ENCODE results near the gene NCOR1.
"Not testable (repeated sequence)": the region's sequence is repeated elsewhere in the genome, so short reads cannot be mapped to it uniquely, and the experiment has no call there.

The NCOR1 gene

DNA sequence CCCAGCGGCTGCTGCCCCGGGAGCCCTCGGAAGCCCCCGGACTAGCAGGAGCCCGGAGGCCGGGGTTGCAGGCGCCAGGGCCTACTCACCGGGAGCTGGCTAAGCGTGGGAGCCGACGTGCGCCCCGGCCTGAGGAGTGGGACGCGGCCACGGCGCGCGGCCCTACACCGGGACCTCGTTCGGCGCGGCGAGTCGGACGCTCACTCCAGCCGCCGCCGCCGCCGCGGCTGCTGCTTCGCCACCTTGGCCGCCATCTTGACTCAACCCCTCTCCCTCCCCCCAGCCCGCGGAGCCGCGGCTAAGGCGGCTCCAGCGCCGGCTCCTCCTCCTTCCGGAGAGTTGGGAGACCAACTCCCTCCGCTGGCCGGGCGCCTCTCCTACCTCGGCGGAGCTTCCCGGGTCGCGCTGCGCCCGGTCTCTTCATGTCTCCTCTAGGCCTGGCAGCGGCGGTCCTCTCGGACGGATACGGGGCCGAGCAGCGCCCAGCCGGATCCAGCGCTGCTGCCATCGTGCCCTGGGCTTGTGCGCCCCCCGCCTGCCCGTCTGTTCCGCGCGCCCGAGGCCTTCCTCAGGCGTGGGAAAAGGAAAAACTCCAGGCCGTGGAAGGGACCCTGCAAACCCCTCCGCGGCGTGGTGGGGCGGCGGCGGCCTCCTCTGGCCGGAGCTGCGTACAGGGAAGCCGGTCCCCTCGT is at the start of gene NCOR1:
Gene NCOR1, minus strand, starts transcription at position 262 of the 692 bp plus-strand sequence. CDS start 20,965 bp downstream, outside the sequence.
- DNase-seq, result peak; percentile 95

DNA sequence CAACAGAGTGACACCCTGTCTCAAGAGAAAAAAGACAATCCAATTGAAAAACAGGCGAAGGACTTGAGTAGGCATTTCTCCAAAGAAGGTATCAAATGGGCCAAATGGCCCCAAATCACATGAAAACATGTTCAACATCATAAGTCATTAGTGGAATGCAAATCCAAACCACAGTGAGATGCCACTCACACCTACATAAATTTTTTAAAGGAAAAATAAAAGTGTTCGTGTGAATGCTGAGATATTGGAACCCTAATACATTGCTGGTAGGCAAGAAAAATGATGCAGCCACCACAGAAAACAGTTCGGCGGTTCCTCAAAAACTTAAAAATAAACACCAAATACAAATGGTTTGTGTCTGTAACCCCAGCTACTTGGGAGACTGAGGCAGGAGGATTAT is 46.9 kb upstream of the NCOR1 start:
- DNase-seq, result no peak

DNA sequence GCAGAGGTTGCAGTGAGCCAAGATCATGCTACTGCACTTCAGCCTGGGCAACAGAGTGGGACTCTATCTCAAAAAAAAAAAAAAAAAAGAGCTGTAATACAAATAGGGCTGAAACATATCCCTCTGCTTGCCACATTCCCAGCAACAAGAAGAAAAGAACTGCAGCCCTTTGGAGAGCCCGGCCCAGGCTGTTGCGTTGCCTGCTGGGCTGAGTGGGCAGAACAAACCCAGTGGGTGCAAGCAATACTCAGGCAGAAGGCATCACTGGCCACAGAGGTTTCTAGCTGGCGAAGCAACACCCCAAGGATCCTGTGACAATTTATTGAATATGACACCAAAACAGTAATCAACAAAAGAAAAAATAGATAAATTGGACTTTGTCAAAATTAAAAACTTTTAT is 45.7 kb upstream of the NCOR1 start:
- DNase-seq, result no peak

DNA sequence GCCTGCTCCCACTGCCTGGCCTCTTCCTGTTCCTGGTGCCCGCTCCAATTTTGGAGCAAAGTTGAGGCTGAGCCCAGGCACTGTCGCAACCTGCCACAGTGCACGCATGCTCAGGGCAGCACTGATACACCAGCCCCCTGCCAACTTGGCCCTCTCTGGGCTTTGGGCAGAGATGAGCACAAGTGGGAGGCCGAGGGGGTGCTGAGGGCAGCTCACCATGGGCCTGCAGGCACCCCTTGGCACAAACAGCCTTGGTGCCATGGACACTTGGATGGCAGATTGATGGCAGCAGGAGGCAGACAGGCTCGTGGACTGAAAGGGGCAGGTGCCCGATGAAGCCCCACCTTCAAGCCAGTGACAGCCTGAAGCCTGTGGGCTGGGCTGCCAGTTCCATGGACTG is 44.6 kb upstream of the NCOR1 start:
- no peak for DNase-seq

DNA sequence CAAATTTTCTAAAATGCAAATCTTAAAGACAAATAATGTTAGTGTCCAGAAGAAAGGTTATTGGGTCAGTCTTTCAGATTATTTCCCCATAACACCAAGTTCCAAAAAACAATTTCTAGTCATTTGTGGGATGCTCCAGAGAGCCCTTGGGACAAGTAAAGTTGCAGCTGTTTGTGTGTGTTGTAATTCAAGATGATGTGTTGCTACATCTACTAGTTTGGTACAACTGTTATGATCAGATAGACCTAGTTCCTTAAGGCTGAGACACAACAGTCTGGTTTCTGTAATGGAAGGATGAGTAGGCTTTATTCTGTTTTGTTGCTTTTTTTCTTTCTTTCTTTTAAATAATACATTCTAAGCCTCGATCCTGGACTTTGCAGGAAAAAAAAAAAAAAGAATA is 43.6 kb upstream of the NCOR1 start:
- DNase-seq, result no peak

DNA sequence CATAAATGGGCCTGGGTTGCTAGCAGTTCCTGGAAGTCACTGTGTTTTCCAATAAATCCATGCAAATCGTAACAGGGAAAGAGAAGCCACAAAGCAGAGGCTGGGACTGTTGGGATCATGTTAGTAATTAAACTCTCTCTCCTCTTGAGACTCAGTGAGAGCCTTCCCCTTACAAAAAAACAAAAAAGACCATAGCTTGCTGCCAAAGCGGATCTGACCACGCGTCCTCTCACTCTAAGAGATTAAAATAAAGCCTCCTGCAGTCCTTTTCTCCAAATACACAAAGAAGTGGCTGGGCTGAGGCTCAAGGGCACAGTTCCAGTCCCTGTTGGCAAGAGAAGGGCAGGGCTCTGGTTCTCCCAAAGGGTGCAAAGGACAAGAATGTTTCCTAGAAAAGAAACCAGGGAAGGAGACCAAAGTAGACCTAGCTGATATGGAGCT is 40.2 kb upstream of the NCOR1 start:
- DNase-seq, result peak; percentile 51

DNA sequence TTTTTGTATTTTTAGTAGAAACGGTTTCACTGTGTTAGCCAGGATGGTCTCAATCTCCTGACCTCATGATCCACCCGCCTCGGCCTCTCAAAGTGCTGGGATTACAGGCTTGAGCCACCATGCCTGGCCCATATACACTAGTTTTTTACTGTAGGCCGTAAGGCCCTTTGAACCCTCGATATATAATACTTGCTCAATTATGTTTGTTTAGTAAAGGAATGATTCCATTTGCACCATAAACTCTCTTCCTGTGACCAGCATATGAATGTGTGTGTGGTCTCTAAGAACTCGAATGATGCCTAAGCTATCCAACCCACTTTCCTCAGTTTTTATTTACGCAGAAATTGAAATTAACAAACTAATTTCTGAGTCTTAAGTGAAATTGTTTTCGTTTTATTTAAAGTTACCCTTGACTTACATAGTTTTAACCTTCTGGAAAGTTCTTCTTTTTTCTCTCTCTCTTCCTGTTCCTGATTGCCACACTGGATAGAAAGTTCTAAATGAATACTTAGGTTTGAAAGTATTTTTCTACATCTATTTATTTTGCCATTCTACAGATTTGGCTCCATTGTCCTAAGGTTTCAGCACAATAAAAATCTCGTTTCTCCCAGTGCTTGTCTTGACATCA is 39.6 kb upstream of the NCOR1 start:
- DNase-seq, result no peak

DNA sequence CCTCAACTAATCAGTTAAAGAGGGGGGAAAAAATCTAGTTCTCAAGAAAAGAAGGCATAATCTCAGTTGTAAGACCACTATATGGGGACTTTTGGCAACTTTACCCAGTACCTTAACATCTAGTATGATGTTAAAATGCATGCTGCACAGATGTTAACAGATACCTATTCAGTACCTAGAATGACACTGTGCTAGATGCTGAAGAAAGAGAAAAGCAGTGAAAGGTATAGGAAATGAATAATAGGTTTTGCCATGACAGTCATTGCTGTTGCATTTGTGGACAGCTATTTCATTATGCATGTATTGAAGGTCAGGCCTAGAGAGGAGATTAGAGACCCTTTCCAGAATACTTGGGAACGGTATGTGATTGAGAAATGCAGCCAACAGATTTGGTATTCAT is 36.2 kb upstream of the NCOR1 start:
- no peak for DNase-seq

DNA sequence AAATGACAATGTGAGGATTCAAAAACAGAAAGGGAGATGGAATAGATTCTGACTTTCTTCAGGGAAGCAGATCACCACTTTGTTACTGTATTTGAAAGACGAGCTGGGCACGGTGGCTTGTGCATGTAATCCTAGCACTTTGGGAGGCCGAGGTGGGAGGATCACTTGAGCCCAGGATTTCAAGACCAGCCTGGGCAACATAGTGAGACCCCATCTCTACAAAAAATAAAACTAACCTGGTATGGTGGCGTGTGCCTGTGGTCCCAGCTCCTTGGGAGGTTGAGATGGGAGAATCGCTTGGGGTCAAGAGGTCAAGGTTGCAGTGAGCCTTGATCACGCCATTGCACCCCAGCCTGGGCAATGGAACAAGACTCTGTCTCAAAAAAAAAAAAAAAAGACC is 35.7 kb upstream of the NCOR1 start:
- DNase-seq, result no peak

DNA sequence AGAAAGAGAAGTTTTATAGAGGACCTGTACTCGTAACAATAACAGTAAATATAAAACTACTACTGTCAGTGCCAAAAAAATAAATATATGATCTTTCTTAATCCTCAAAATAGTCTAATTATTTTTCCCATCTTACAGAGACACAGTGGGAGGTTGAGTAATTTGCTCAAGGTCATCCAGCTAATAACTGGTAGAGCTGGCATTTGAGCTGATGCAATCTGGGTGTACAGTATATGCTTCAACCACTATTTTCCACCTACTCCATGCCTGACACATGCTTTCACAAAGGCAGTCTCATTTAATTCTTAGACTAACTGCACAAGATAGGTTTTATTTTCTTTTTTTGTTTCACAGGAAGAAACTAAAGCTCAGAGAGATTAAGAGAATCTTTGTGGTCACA is 35.3 kb upstream of the NCOR1 start:
- no peak for DNase-seq

DNA sequence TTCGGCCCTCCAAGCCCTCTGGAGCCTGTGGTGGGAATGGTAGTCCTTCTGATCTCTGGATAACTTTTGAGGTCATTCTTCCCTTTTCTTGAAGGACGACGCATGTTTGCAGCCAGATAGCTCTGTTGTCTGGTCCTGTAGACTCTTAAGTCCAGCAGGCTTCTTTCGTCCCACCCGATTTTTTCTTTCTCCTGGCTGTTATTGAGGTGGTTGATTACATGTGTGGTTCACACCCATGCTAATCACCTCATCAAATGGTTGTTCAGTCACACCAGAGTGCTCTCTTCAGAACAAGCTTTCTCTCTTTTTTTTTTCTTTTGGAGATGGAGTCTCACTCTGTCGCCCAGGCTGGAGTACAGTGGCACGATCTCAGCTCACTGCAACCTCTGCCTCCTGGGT is 32.3 kb upstream of the NCOR1 start:
- no peak for DNase-seq

DNA sequence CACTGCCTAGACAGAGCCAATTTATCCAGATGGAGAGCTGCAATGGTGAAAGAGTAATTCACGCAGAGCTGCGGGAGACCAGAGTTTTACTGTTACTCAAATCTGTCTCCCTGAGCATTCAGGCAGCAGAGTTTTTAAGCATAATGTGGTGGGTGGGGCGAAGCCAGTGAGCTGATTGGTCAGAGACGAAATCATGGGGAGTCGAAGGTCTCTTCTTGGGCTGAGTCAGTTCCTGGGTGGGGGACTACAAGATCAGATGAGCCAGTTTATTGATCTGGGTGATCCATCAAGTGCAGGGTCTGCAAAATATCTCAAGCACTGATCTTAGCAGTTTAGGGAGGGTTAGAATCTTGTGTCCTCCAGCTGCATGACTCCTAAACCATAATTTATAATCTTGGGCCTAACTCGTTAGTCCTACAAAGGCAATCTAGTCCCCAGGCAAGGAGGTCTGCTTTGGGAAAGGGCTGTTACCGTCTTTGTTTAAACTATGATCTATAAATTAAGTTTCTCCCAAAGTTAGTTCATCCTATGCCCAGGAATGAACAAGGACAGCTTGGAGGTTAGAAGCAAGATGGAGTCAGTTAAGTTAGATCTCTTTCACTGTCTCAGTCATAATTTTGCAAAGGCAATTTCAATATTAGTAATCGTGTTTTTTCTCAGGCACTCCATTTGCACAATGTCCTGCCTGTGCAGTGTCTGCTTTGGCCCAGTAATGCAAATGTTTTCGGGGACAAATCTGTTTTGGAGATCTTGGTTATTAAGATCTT is 28.6 kb upstream of the NCOR1 start:
- DNase-seq, result no peak

DNA sequence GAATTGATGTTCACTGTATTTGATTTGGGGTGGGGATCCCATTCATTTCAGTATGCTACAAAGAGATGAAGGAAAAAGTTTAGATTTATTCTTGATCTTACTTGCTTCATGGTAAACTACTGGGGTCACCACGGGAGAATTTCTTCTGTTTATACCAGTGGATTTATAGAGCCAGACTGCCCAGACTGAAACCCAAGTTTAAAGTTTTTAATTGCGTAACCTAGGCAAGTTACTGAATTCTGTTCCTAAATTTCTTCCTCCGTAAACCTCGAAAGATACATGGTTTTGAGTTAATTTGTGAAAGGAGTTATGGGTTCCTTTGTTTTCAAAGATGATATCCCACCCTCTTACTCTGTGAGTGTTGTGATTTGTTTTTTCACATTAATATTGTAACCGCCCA is 28.1 kb upstream of the NCOR1 start:
- DNase-seq, result no peak

DNA sequence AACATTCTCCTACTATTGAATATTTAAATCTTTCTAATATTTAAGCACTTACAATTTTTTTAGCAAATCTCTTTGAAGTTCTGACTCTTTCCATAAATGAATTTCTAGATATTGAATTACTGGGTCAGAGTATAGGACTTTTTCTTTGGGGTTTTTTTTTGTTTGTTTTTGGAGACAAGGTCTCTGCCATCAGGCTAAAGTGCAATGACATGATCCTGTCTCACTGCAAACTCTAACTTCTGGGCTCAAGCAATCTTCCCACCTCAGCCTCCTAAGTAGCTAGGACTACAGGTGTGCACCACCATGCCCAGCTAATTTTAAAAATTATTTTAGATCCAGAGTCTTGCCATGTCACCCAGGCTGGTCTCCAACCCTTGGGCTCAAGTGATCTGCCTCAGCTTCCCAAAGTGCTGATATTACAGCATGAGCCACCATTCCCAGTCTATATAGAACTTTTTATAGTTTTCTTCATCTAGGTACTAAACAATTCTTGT is 26.6 kb upstream of the NCOR1 start:
- DNase-seq, result no peak

DNA sequence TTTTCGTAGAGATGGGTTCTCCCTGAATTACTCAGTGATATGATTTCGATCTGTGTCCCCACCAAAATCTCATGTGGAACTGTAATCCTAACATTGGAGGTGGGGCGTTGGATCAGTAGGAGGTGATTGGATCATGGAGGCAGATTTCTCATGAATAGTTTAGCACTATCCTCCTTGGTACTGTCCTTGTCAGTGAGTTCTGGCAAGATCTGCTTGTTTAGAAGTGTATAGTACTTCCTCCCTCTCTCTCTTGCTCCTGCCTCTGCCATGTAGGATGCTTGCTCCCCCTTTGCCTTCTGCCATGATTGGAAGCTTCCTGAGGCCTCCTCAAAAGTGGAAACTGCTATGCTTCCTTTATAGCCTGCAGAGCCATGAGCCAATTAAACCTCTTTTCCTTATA is 24.6 kb upstream of the NCOR1 start:
- no peak for DNase-seq

DNA sequence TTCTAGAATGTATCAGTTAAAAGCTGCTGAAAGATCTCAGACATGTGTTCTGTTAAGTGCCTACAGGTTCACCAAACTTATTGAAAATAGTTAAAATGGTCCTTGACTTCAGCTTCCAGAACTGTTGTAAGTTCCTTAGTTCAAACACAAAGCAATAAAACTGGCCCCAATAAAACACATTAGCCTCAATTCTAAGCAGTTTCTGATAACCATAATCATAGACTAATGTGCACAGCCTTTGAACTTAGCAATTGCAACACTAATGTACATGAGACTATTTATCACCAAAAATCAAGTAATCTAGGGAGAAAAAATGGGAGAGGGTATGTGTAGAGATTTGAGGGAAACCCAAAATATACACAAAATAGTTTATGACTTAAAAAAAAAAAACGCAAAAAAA is 17.1 kb upstream of the NCOR1 start:
- DNase-seq, result no peak

DNA sequence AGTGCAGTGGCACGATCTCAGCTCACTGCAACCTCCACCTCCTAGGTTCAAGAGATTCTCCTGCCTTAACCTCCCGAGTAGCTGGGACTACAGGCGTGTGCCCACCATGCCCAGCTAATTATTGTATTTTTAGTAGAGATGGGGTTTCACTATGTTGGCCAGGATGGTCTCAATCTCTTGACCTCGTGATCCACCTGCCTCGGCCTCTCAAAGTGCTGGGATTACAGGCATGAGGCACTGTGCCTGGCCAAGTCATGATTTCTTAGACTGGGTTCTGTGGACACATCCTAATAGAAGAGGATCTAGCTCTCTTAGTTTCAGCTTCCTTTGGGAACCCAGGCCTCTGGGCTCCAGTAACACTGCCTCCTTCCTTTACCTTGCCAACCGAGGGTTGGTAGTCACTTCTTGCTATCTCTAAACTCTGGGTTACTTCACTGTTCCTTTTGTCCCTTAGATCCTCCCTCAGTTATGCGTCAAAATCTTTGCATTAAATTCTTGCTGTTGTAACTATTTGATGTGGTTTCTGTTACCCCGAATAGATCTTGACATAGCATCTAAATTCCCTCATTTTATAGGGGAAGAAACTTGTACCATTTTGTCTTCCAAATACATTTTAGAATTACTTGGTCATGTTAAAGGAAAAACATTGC is 14.7 kb upstream of the NCOR1 start:
- DNase-seq, result not testable (repeated sequence)

DNA sequence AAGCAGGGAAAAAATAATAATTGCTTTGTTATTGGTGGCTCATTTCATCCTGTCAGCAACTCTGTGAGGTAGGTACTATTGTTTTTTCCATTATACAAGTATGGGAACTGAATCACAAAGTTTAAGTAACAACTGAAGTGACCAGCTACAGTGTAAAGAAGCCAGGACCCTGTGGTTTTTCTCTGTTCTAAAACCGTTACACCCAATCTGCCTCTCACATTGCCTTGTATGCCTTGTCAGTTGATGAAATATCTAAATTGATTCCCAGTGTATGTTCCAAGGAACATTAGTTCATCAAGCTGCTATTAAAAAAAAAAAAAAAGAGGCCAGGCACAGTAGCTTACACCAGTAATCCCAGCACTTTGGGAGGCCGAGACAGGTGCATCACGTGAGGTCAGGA is 7.1 kb upstream of the NCOR1 start:
- DNase-seq, result no peak

DNA sequence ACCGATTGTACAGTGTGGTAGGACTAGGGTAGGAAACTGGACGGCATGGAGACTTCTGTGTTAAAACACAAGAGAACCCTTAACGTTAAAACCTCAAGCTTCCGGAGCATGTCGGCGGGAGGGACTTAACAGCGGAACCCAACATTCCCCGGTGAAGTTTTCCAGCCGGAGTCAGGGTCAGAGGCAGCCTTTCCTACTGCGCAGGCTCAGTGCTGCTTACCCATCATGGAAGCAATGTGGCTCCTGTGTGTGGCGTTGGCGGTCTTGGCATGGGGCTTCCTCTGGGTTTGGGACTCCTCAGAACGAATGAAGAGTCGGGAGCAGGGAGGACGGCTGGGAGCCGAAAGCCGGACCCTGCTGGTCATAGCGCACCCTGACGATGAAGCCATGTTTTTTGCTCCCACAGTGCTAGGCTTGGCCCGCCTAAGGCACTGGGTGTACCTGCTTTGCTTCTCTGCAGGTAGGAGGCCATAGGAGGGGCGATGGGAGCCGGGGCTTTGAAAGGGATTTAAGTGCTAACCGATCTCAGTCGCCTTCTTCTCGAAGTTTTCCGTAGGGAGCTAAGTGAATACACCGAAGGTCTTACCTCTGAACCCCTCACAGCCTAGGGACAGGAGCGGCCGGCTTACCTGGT is 1.8 kb upstream of the NCOR1 start, which contains the start of gene PIGL:
Gene PIGL, plus strand, starts transcription at position 209 of the 634 bp plus-strand sequence. Its CDS starts 17 bp downstream, at position 226.
- DNase-seq, result peak; percentile 91

DNA sequence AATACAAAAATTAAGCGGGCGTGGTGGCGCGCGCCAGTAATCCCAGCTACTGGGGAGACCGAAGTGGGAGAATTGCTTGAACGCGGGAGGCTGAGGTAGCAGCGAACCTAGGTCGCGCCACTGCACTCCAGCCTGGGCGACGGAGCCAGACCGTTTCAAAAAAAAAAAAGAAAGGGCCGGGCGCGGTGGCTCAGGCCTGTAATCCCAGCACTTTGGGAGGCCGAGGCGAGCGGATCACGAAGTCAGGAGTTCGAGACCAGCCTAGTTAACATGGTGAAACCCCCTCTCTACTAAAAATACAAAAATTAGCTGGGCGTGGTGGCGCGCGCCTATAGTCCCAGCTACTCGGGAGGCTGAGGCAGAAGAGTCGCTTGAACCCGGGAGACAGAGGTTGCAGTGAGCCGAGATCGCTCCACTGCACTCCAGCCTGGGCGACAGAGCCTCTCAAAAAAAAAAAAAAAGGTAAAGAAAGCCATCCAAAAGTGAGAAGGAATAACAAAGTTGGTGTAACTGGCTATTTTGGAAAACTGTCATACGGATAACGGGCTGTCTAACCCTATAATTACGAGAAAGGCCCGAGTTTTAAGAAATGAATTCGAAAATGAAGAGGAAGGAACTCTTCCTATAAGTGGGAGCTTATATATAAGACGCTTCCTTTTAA is 1.1 kb upstream of the NCOR1 start:
- DNase-seq, result not testable (repeated sequence)

DNA sequence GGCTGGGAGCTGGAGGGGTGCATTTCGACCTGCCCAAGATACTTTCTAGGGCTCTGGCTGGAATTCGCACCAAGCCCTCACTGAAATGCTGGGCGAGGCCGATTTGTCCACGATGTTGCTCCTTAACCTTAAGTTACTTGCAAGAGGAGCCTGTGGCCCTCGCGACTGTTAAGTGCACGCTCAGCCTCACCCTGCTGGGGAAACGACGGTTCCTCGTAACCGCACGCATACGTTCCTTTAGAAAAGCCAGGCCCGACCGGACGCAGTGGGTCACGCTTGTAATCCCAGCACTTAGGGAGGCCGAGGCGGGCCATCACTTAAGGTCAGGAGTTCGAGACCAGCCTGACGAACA is 607 bp upstream of the NCOR1 start:
- DNase-seq, result no peak

DNA sequence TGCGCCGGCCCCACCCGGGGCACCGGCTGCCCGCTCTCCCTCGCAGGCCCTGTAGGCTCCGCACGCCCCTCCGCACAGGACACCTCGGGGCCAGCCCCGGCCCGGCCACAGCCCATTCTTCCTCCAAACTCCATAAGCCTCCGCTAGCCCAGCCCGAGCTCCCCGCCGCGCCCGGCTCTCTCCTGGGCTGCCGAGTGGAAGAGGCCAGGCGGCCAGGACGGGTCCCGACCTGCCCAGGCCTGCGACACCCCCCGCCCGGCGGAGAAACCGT is 397 bp downstream of the NCOR1 start:
- DNase-seq, result peak; percentile 63

Data from left hindlimb (tissue), 1 donor.